CD4-positive, CD25-positive, alpha-beta regulatory T cell (primary cell): ENCODE measurements around the gene ZNF333. TPM values are rescaled to one million over a fixed set of nuclear protein-coding genes. Genes with fewer than 3 reads are reported as not detected.
A peak's percentile ranks its signal among the peaks of the same experiment; 100 is the strongest.

Experiments used
- ATAC-seq, 2 donors: fragments of 150-1000 bp; cut with Tn5 transposase; one replicate each; pipeline ENCODE4 v1.10.0; 2021; ENCODE audit warnings: low read depth in 2 of 2, moderate number of reproducible peaks in 2 of 2, moderate library complexity in 1 of 2
- DNase-seq, 3 donors: peaks; one replicate each; pipeline versions ENCODE4 v3.0.0 to v3.0.0-alpha.2; 2012 to 2022; ENCODE audit warnings: mixed read lengths in 1 of 3
- H3K27ac ChIP-seq: one replicate; pipeline ENCODE4 v1.7.0; 2013; ENCODE audit warnings: mild to moderate bottlenecking, low read length; ENCODE audit not compliant: insufficient read depth, poor library complexity, severe bottlenecking
- H3K27me3 ChIP-seq: one replicate; pipeline ENCODE4 v1.7.0; 2013; ENCODE audit warnings: low read length; ENCODE audit not compliant: control insufficient read depth, insufficient read depth
- H3K36me3 ChIP-seq: one replicate; pipeline ENCODE4 v1.7.0; 2013; ENCODE audit warnings: mild to moderate bottlenecking, low read length, moderate library complexity; ENCODE audit not compliant: control insufficient read depth, insufficient read depth
- H3K4me1 ChIP-seq: 2 replicates; pipeline ENCODE4 v1.7.0; 2013; ENCODE audit warnings: mild to moderate bottlenecking, low read length; ENCODE audit not compliant: insufficient read depth, control insufficient read depth, poor library complexity, severe bottlenecking
- H3K4me3 ChIP-seq: one replicate; pipeline ENCODE4 v1.7.0; 2013; ENCODE audit warnings: low read depth, mild to moderate bottlenecking, low read length, moderate library complexity
- H3K9me3 ChIP-seq, 2 experiments: 1 replicate in 1 of 2; 2 replicates in 1 of 2; pipeline ENCODE4 v1.7.0; 2013; ENCODE audit warnings: low read length in 2 of 2, mild to moderate bottlenecking in 1 of 2, moderate library complexity in 1 of 2; ENCODE audit not compliant: control insufficient read depth in 2 of 2
- H3K27ac Mint-ChIP-seq, 3 donors: one replicate each; pipeline ENCODE4 v1.8.0; 2020 to 2022; ENCODE audit warnings: mild to moderate bottlenecking in 3 of 3, mixed read lengths in 3 of 3, moderate library complexity in 2 of 3
- H3K27me3 Mint-ChIP-seq: one replicate; pipeline ENCODE4 v1.8.0; 2022; ENCODE audit warnings: mild to moderate bottlenecking, mixed read lengths
- H3K36me3 Mint-ChIP-seq: one replicate; pipeline ENCODE4 v1.8.0; 2020; ENCODE audit warnings: mixed read lengths
- H3K4me1 Mint-ChIP-seq, 4 donors: one replicate each; pipeline ENCODE4 v1.8.0; 2020 to 2022; ENCODE audit warnings: mixed read lengths in 4 of 4, mild to moderate bottlenecking in 1 of 4
- H3K4me3 Mint-ChIP-seq, 4 donors: one replicate each; pipeline ENCODE4 v1.8.0; 2020 to 2022; ENCODE audit warnings: mild to moderate bottlenecking in 4 of 4, mixed read lengths in 4 of 4, moderate library complexity in 3 of 4
- H3K9me3 Mint-ChIP-seq, 7 donors: one replicate each; pipeline ENCODE4 v1.8.0; 2020 to 2022; ENCODE audit warnings: mixed read lengths in 7 of 7, mild to moderate bottlenecking in 3 of 7, moderate library complexity in 2 of 7
- polyA plus RNA-seq, 4 donors: library from polyadenylated mRNA; unstranded; fragments of 300-500 nt; fragmentation: Illumina TruSeq; gene quantifications; one replicate each; pipeline ENCODE4 v1.2.3, GENCODE V29; 2021
- total RNA-seq: library from RNA; stranded (reverse); gene quantifications from one replicate; pipeline ENCODE4 v1.2.3, GENCODE V29; 2022

The ZNF333 gene
- total RNA-seq (24.7 TPM), polyA plus RNA-seq (10 to 100 TPM in 3 of 4 donors, 1 to 10 TPM in 1; 8.1 to 11.0 (median 10.3) TPM)

DNA sequence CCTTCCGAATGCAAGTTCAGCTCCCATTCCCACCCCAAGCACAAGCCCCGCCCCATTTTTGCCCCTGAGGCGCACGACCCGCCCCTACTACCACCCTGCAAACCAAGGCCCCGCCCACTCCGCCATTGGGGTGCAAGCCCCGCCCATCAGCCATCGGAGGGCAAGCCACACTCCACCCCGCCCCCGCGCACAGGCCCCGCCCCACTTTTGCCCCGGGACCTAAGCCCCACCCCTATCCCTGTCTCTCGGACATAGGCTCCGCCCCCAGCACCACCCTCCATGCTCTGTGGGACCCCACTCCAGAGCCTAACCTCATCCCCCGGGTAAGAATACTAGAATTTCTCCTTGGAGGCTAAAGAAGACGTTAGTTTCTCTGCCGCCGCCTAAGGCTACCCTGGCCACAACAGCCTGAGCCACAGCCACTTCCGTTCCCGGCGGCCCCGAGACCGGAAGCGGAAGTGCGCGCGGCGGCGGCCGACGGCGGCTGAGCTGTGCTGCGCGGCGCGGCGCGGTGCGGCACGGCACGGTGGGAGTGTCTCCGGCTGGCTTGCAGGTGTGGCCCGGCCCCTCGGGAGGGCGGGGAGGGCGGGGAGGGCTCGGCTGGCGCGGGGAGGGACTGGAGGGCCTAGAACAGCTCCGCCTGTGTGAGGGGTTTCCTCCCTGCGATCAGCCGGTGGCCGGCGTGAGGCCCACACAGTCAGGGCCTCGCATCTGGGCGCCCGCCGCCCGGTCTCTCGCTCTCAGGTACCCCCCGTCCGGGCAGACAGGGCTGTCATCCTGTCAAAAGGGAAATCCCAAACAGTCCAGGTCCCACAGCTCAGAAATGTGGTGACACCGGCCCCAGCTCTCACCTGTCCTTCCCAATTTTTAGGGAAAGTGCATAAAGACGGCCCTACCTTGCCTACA is at the start of gene ZNF333:
TSS of gene ZNF333 (plus strand) at position 451 of the 906 bp plus-strand sequence. CDS start 3,444 bp downstream, outside the sequence.
- H3K27me3 Mint-ChIP-seq: peaks cover 4% of the 10 kb centered on the region
- Histone ChIP-seq H3K27me3 (no peaks in the 10 kb centered on the region), H3K9me3 (no peaks in the 10 kb centered on the region), H3K27ac (peak within 1 kb of the TSS; percentile 95), H3K4me3 (peak within 1 kb of the TSS; percentile 84), H3K4me1 (peaks cover 13% of the 10 kb centered on the region), H3K36me3 (peaks cover 5% of the 10 kb centered on the region)
- DNase-seq: peak; percentile 95
- peaks cover 0 to 3% (median 0%) of the 10 kb centered on the region in 7 donors for H3K9me3 Mint-ChIP-seq
- peaks cover 10% of the 10 kb centered on the region for H3K36me3 Mint-ChIP-seq
- peak; percentile 92 to 95 for ATAC-seq
- H3K4me1 Mint-ChIP-seq: peaks cover 5 to 40% (median 20%) of the 10 kb centered on the region in 4 donors
- H3K4me3 Mint-ChIP-seq: peak within 1 kb of the TSS; percentile 93 to 98 (median 96)
- peak within 1 kb of the TSS; percentile 92 to 99 (median 96) for H3K27ac Mint-ChIP-seq

DNA sequence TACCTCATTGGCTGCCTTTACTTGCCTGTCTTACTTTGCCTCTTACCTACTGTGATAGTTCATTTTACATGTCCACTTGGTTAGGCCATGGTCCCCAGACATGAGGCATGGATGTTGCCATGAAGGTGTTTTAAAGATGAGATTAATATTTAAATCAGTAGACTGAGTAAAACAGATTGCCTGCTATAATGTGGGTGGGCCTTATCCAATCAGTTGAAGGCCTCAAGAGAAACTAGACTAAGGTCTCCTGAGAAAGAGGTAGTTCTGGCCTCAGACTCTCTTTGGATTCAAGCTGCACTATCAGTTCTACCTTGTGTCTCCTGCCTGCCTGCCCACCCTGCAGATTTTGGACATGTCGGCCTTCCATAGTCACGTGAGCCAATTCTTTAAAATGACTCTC is 41.3 kb upstream of the ZNF333 start:
- no peaks in the 10 kb centered on the region for H3K36me3 Mint-ChIP-seq
- H3K27me3 Mint-ChIP-seq: peaks cover 33% of the 10 kb centered on the region
- H3K9me3 ChIP-seq: no peaks in the 10 kb centered on the region
- H3K27ac ChIP-seq: no peak overlapping the region
- no peaks in the 10 kb centered on the region for H3K36me3 ChIP-seq
- no peaks in the 10 kb centered on the region for H3K27me3 ChIP-seq
- no peaks in the 10 kb centered on the region for H3K4me1 ChIP-seq
- no peak for DNase-seq
- H3K4me1 Mint-ChIP-seq: no peaks in the 10 kb centered on the region
- H3K4me3 Mint-ChIP-seq: no peak overlapping the region
- no peak for ATAC-seq
- peaks cover 0 to 6% (median 1%) of the 10 kb centered on the region in 7 donors for H3K9me3 Mint-ChIP-seq
- no peak overlapping the region for H3K4me3 ChIP-seq
- no peak overlapping the region for H3K27ac Mint-ChIP-seq

DNA sequence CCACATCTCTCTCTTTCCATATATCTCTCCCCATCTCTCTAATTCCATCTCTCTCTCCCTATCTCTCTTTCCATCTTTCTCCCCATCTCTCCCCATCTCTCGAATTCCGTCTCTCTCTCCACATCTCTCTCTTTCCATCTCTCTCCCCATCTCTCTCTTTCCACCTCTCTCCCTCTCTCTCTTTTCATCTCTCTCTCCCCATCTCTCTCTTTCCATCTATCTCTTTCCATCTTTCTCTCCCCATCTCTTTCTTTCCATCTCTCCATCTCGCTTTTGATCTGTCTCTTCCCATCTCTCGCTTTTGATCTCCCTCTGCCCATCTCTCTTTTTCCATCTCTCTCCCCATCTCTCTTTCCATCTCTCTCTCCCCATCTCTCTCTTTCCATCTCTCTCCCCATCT is 40.8 kb upstream of the ZNF333 start:
- H3K4me3 Mint-ChIP-seq: no peak overlapping the region
- H3K27me3 Mint-ChIP-seq: peaks cover 35% of the 10 kb centered on the region
- Histone ChIP-seq H3K4me1 (no peaks in the 10 kb centered on the region), H3K36me3 (no peaks in the 10 kb centered on the region), H3K9me3 (no peaks in the 10 kb centered on the region), H3K4me3 (no peak overlapping the region), H3K27me3 (no peaks in the 10 kb centered on the region), H3K27ac (no peak overlapping the region)
- ATAC-seq: no peak
- H3K4me1 Mint-ChIP-seq: no peaks in the 10 kb centered on the region
- no peaks in the 10 kb centered on the region for H3K36me3 Mint-ChIP-seq
- H3K27ac Mint-ChIP-seq: no peak overlapping the region
- peaks cover 0 to 6% (median 0%) of the 10 kb centered on the region in 7 donors for H3K9me3 Mint-ChIP-seq
- DNase-seq: no peak

DNA sequence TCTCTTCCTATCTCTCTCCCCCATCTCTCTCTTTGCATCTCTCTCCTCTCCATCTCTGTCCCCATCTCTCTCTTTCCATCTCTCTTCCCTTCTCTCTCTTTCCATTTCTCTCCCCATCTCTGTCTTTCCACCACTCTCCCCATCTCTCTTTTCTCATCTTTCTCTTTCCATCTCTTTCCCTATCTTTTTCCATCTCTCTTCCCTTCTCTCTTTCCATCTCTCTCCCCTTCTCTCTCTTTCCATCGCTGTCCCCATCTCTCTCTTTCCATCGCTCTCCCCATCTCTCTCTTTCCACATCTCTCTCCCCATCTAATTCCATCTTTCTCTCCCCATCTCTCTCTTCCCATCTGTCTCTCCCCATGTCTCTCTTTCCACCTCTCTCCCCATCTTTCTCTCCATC is 39.7 kb upstream of the ZNF333 start:
- peaks cover 35% of the 10 kb centered on the region for H3K27me3 Mint-ChIP-seq
- no peaks in the 10 kb centered on the region for H3K36me3 Mint-ChIP-seq
- Histone ChIP-seq H3K27me3 (no peaks in the 10 kb centered on the region), H3K4me3 (no peak overlapping the region), H3K36me3 (no peaks in the 10 kb centered on the region), H3K27ac (no peak overlapping the region), H3K9me3 (no peaks in the 10 kb centered on the region), H3K4me1 (no peaks in the 10 kb centered on the region)
- no peak overlapping the region for H3K27ac Mint-ChIP-seq
- peaks cover 0 to 6% (median 0%) of the 10 kb centered on the region in 7 donors for H3K9me3 Mint-ChIP-seq
- H3K4me3 Mint-ChIP-seq: no peak overlapping the region
- no peak for DNase-seq
- no peak for ATAC-seq
- no peaks in the 10 kb centered on the region for H3K4me1 Mint-ChIP-seq

DNA sequence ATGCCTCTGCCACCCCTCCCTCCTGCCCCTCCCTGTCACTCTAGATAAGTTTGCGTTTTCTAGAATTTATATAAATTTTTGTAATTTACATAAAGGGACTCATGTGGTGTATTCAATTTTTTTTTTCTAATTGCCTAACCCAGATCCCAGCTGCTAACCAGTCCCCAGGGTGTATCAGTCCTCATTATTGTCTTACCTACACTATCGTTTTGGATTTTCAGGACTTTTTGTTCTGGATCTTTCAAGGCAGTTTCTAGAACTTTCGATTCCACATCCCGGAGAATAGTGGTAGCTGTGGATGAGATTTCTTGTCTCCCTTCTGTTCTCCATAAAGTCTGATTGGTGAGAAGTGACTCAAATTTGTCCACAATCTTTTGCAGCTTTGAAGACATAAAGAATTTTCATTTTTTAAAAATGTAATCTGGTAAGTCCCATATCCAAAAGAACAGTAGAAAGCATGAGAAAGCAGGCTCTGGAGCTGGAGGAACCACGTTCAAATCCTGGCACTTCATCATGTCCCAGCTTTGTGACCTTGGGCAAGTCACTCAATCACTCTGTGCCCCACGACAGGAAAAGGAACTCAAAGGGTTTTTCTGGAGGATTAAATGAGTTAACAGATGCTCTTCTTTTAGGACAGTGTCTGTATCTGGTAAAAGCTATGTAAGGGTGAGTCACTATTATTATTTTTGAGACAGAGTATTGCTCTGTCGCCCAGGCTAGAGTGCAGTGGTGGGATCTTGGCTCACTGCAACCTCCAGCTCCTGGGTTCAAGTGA is 34.9 kb upstream of the ZNF333 start:
- no peaks in the 10 kb centered on the region for H3K4me1 ChIP-seq
- H3K4me1 Mint-ChIP-seq: no peaks in the 10 kb centered on the region
- H3K27ac ChIP-seq: no peak overlapping the region
- no peaks in the 10 kb centered on the region for H3K9me3 ChIP-seq
- H3K36me3 Mint-ChIP-seq: no peaks in the 10 kb centered on the region
- no peaks in the 10 kb centered on the region for H3K36me3 ChIP-seq
- no peak overlapping the region for H3K4me3 Mint-ChIP-seq
- peaks cover 26% of the 10 kb centered on the region for H3K27me3 Mint-ChIP-seq
- H3K27me3 ChIP-seq: no peaks in the 10 kb centered on the region
- H3K27ac Mint-ChIP-seq: no peak overlapping the region
- no peak overlapping the region for H3K4me3 ChIP-seq
- no peaks in the 10 kb centered on the region for H3K9me3 Mint-ChIP-seq
- DNase-seq: no peak
- ATAC-seq: no peak

DNA sequence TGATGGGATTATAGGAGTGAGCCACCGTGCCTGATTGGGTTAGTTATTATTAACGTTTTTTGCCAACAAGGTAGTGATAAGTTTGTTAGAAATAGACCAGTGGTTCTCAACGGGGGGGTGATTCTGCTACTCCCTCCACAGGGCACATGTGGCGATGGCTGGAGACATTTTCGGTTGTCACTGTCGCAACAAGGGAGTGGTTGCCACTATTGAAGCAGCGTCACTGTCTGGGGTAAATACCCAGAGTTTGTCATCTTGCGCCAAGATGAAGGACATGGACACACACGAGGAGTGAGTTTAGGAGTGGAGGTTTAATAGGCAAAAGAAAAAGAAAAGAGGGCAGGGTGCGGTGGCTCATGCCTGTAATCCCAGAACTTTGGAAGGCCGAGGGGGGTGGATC is 34.1 kb upstream of the ZNF333 start:
- Histone ChIP-seq H3K4me3 (no peak overlapping the region), H3K27me3 (no peaks in the 10 kb centered on the region), H3K4me1 (no peaks in the 10 kb centered on the region), H3K36me3 (no peaks in the 10 kb centered on the region), H3K9me3 (no peaks in the 10 kb centered on the region), H3K27ac (no peak overlapping the region)
- peaks cover 21% of the 10 kb centered on the region for H3K27me3 Mint-ChIP-seq
- DNase-seq (no peak), ATAC-seq (no peak)
- H3K4me1 Mint-ChIP-seq: no peaks in the 10 kb centered on the region
- no peaks in the 10 kb centered on the region for H3K9me3 Mint-ChIP-seq
- H3K36me3 Mint-ChIP-seq: no peaks in the 10 kb centered on the region
- no peak overlapping the region for H3K4me3 Mint-ChIP-seq
- no peak overlapping the region for H3K27ac Mint-ChIP-seq

DNA sequence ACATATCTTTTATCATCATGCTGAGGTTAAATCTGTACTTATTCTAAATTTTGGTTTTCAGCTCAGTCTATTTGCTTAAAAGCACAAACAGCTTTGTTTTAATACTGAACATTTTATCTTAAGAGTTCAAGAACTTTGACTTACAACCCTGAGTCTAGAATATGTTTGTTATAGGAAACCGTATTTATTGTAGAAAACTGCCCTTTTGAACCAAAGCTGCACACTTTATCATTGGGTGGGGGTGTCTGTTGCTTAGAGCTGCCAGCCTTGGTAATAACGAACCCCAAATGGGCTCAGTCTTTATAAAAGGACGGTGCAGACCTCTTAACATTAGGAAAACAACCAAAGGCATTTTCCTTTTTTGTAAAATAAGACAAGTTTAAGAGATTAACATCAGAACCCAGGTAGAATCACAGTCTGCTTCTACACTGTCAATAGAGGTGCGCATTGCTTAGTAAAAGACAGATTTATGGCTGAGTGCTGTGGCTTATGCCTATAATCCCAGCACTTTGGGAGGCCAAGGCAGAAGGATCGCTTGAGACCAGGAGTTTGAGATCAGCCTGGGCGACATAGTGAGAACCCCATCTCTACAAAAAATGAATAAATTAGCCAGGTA is 29.9 kb upstream of the ZNF333 start:
- Mint-ChIP-seq H3K4me1 (peaks cover 0 to 2% (median 0%) of the 10 kb centered on the region in 4 donors), H3K9me3 (no peaks in the 10 kb centered on the region), H3K4me3 (no peak overlapping the region), H3K36me3 (no peaks in the 10 kb centered on the region), H3K27ac (no peak overlapping the region), H3K27me3 (peaks cover 9% of the 10 kb centered on the region)
- Histone ChIP-seq H3K27ac (no peak overlapping the region), H3K36me3 (no peaks in the 10 kb centered on the region), H3K9me3 (no peaks in the 10 kb centered on the region), H3K27me3 (peaks cover 5% of the 10 kb centered on the region), H3K4me1 (no peaks in the 10 kb centered on the region), H3K4me3 (no peak overlapping the region)
- ATAC-seq (no peak), DNase-seq (no peak)
